ENCODE data around the gene AIP.
"Not testable (repeated sequence)": the region's sequence is repeated elsewhere in the genome, so short reads cannot be mapped to it uniquely, and the experiment has no call there.

The AIP gene

GRCh38 chr11:67465189-67465510, 17.7 kb upstream of the AIP start:
- Histone ChIP-seq H2AFZ (ENCODE audit: low read depth, low read length) (no peak overlapping the region), H3K4me3 (ENCODE audit: low read length) (peak overlapping the region; percentile 90), H3K4me2 (ENCODE audit: low read length) (peak overlapping the region; percentile 91), H3K9me3 (ENCODE audit: insufficient read depth, low read length) (no peaks in the 10 kb centered on the region), H4K20me1 (ENCODE audit: insufficient read depth, low read length) (no peaks in the 10 kb centered on the region), H3K27me3 (ENCODE audit: low read depth, low read length) (no peaks in the 10 kb centered on the region), H3K36me3 (replicated peaks; ENCODE audit: low read depth, low read length) (no peaks in the 10 kb centered on the region), H3K27ac (ENCODE audit: low read length) (peak overlapping the region; percentile 73), H3K9ac (ENCODE audit: low read length) (peak overlapping the region; percentile 95), H3K4me1 (ENCODE audit: low read length) (peaks cover 40% of the 10 kb centered on the region), H3K79me2 (ENCODE audit: low read length) (peaks cover 15% of the 10 kb centered on the region)
- TF ChIP-seq EZH2phosphoT487 (IDR thresholded peaks at IDR 0.05; ENCODE audit: low read depth): no peak
- TF ChIP-seq CTCF (IDR thresholded peaks at IDR 0.05; ENCODE audit: low read depth, low read length): no peak

DNA sequence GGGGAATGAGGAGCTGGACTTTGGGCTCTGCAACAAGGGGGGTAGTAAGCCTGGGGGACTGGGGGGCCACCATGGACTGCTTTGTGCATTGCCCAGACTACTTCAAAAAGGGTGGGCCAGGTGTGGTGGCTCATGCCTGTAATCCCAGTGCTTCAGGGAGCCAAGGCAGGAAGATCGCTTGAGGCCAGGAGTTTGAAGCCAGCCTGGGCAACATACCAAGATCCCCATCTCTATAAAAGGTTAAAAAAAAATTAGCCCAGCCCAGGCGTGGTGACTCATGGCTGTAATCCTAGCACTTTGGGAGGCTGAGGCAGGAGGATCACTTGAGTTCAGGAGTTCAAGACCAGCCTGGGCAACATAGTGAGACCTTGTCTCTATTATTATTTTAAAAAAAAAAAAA, 17.3 kb upstream of the AIP start:
- not testable (repeated sequence) for H2AFZ ChIP-seq (ENCODE audit: low read depth, low read length); H4K20me1 ChIP-seq (ENCODE audit: insufficient read depth, low read length); H3K27me3 ChIP-seq (ENCODE audit: low read depth, low read length); H3K36me3 ChIP-seq (replicated peaks; ENCODE audit: low read depth, low read length); H3K9me3 ChIP-seq (ENCODE audit: insufficient read depth, low read length)
- Histone ChIP-seq H3K4me2 (ENCODE audit: low read length) (peak overlapping the region; percentile 91), H3K9ac (ENCODE audit: low read length) (peak overlapping the region; percentile 95), H3K27ac (ENCODE audit: low read length) (peak overlapping the region; percentile 73), H3K4me1 (ENCODE audit: low read length) (peaks cover 40% of the 10 kb centered on the region), H3K4me3 (ENCODE audit: low read length) (peak overlapping the region; percentile 90), H3K79me2 (ENCODE audit: low read length) (peaks cover 15% of the 10 kb centered on the region)

DNA sequence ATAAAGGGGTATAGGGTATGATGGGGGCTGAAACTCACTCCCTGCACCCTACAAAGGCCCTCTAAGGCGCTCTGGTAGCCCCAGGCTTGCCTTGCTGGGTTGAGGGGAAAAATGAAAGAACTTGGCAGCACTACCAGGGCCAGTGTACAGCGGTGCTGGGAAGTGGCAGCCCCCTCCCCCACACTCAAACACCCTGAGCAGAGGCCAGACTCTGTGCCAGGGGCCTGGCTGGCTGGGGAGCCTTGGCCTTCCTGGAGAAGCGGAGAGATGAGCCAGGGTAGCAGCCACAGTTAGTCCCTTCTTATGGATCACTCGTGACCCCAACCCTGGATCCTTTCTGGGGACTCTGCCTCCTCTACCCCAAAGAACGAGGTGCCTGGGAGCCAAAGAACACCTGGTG, 16.5 kb upstream of the AIP start:
- peaks cover 47% of the 10 kb centered on the region for H3K4me1 ChIP-seq (ENCODE audit: low read length)
- no peak overlapping the region for H3K27ac ChIP-seq (ENCODE audit: low read length)

DNA sequence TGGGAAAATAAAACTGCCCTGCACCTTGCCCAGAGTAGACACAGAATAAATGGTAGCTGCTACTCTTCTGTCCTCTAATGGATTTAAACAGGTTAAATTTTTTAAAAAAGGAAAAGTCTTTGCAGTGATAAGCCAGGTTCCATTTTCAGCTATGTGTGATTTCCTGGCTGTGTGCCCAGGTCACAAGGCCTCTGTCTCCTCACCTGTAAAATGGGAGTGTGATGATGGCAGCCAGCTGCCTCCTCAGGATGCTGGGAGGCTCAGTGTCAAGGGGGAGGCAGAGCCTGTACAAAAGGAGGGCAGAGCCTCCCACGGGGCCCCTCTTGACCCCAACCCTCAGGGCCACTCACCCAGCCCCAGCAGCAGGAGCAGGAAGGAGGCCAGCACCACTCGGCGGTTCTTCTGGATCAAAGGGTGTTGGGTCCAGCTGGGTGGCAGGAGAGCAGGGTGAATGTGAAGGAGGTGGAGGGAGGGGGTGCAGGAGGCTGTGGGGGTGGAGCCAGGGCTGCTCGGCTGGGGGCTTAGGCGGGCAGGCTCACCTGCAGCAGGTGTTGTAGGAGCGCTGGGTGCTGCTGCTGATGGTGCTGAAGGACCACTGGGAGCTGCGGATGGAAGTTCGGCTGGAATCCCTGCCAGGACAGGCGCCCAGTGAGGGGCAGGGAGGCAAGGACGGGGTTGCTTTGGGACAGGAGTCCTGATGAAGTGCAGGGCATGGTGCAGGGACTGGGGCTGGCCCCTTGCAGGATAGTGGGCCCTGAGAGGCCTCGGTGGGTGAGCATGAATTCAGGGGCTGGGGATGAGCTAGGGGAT, 15.7 kb upstream of the AIP start:
- H3K27me3 ChIP-seq (ENCODE audit: low read depth, low read length): no peaks in the 10 kb centered on the region
- H3K4me3 ChIP-seq (ENCODE audit: low read length): peak overlapping the region; percentile 93; the same call in 1 of the 2 replicates
- H3K27ac ChIP-seq (ENCODE audit: low read length): no peak overlapping the region
- peaks cover 53% of the 10 kb centered on the region for H3K4me1 ChIP-seq (ENCODE audit: low read length)
- no peaks in the 10 kb centered on the region for H4K20me1 ChIP-seq (ENCODE audit: insufficient read depth, low read length)
- no peak for TF ChIP-seq EZH2phosphoT487 (IDR thresholded peaks at IDR 0.05; ENCODE audit: low read depth)
- no peak for TF ChIP-seq CTCF (IDR thresholded peaks at IDR 0.05; ENCODE audit: low read depth, low read length)
- 0 out of 2 replicates have a peak overlapping the region, but pooled peaks have one; percentile 87 for H3K9ac ChIP-seq (ENCODE audit: low read length)
- H3K4me2 ChIP-seq (ENCODE audit: low read length): peak overlapping the region; percentile 87
- peaks cover 15% of the 10 kb centered on the region for H3K79me2 ChIP-seq (ENCODE audit: low read length)
- H2AFZ ChIP-seq (ENCODE audit: low read depth, low read length): no peak overlapping the region
- H3K9me3 ChIP-seq (ENCODE audit: insufficient read depth, low read length): no peaks in the 10 kb centered on the region
- H3K36me3 ChIP-seq (replicated peaks; ENCODE audit: low read depth, low read length): no peaks in the 10 kb centered on the region

More for the DNA sequence above, 16.5 kb upstream of the AIP start:
- TF ChIP-seq EZH2phosphoT487 (IDR thresholded peaks at IDR 0.05; ENCODE audit: low read depth): no peak
- no peak overlapping the region for H3K4me2 ChIP-seq (ENCODE audit: low read length)
- H4K20me1 ChIP-seq (ENCODE audit: insufficient read depth, low read length): no peaks in the 10 kb centered on the region
- H3K79me2 ChIP-seq (ENCODE audit: low read length): peaks cover 15% of the 10 kb centered on the region
- H3K27me3 ChIP-seq (ENCODE audit: low read depth, low read length): no peaks in the 10 kb centered on the region
- H3K9me3 ChIP-seq (ENCODE audit: insufficient read depth, low read length): no peaks in the 10 kb centered on the region
- H2AFZ ChIP-seq (ENCODE audit: low read depth, low read length): no peak overlapping the region
- H3K36me3 ChIP-seq (replicated peaks; ENCODE audit: low read depth, low read length): no peaks in the 10 kb centered on the region
- H3K9ac ChIP-seq (ENCODE audit: low read length): no peak overlapping the region
- H3K4me3 ChIP-seq (ENCODE audit: low read length): no peak overlapping the region

DNA sequence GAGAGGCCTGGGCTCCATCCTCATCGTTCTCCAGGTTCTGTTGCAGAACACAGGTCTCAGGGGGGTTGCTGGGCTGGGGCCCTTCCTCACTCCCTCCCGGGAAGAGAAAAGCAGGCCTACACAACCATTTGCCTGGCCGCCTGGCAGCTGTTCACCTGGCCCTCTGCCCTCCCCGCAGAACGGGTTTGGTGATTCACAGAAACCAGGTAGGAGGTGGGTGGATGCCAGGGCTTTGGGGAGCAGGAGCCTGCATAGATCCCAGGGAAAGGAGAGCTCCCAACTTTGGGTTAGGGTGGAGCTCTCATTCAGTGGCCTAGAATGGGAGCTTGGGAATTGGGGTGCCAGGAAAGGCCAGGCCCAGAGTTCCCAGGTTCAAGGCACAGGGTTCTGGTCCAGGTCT, 14.8 kb upstream of the AIP start:
- H3K79me2 ChIP-seq (ENCODE audit: low read length): peaks cover 15% of the 10 kb centered on the region

More for the DNA sequence above, 14.8 kb upstream of the AIP start:
- Histone ChIP-seq H3K27me3 (ENCODE audit: low read depth, low read length) (no peaks in the 10 kb centered on the region), H2AFZ (ENCODE audit: low read depth, low read length) (no peak overlapping the region), H3K9ac (ENCODE audit: low read length) (peak overlapping the region; percentile 87), H3K4me2 (ENCODE audit: low read length) (peak overlapping the region; percentile 87), H3K36me3 (replicated peaks; ENCODE audit: low read depth, low read length) (no peaks in the 10 kb centered on the region), H3K4me3 (ENCODE audit: low read length) (peak overlapping the region; percentile 93), H3K27ac (ENCODE audit: low read length) (no peak overlapping the region), H4K20me1 (ENCODE audit: insufficient read depth, low read length) (no peaks in the 10 kb centered on the region), H3K4me1 (ENCODE audit: low read length) (peaks cover 53% of the 10 kb centered on the region), H3K9me3 (ENCODE audit: insufficient read depth, low read length) (no peaks in the 10 kb centered on the region)
- no peak for TF ChIP-seq EZH2phosphoT487 (IDR thresholded peaks at IDR 0.05; ENCODE audit: low read depth)
- no peak for TF ChIP-seq CTCF (IDR thresholded peaks at IDR 0.05; ENCODE audit: low read depth, low read length)
